Measurements from ENCODE around the gene MRPL40.

MRPL40 gene

DNA sequence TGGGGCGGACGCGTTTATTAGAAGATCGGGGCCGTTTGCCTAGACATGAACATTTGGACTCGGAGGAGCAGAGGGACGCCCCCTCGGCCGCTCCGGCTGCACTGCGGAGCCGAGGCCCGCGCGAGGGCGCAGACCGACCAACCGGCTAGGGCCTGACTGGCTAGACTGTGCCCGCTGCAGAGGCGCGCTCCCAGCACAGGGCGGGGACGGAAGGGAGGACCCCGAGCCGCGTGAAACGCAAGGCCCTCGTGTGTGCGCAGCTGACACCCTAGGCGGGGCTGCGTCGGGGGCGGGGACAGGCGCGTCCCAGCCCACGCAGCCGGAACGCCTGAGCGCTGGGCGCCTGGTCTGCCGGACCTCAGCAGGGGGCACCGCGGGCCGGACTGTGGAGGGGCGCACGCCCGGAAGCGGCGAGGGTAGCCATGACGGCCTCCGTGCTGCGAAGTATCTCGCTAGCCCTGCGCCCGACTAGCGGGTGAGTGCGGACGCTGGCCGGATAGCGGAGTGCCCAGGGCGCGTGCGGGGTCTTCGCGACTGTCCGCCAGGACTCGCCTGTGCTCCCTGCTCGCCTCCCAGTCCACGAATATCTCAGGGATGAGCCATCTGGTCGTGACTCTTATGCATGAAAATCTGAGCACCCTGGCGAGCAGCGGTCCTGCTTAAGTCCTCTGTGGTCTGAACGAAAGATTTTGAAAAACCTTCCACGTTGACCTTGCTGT lies at the start of gene MRPL40:
Gene MRPL40 (plus strand): TSS at position 413 of the 719 bp plus-strand sequence. CDS start 10 bp downstream, at position 423.
- DNase-seq (ENCODE audit: extremely low read depth, low read depth): peak; percentile 77
- TF ChIP-seq, protein P1, sequence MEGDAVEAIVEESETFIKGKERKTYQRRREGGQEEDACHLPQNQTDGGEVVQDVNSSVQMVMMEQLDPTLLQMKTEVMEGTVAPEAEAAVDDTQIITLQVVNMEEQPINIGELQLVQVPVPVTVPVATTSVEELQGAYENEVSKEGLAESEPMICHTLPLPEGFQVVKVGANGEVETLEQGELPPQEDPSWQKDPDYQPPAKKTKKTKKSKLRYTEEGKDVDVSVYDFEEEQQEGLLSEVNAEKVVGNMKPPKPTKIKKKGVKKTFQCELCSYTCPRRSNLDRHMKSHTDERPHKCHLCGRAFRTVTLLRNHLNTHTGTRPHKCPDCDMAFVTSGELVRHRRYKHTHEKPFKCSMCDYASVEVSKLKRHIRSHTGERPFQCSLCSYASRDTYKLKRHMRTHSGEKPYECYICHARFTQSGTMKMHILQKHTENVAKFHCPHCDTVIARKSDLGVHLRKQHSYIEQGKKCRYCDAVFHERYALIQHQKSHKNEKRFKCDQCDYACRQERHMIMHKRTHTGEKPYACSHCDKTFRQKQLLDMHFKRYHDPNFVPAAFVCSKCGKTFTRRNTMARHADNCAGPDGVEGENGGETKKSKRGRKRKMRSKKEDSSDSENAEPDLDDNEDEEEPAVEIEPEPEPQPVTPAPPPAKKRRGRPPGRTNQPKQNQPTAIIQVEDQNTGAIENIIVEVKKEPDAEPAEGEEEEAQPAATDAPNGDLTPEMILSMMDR (IDR thresholded peaks at IDR 0.05; ENCODE audit: low read depth, low read length, missing control alignments): no peak
- peak within 1 kb of the TSS; percentile 95 for H3K4me3 ChIP-seq (replicated peaks; ENCODE audit: low read depth, low read length)

DNA sequence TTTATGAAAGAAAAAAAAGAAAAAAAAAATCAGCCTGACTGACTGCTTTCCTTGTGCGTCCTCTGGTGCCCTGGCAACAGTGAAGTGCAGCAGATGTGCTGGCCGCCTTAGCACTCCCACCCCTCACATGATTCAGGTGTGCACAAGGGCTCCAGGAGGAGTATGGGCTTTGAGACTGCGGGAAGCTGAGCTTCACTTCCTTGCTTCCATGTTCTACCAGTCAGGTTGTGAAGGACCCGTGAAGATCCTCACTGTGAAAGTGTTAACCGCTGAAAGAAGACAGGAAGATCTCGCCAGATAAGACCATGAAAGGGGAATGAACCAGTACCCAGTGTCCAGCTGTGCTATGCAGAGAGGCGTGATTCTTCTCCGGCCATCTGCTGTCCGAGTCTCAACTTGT lies 49.1 kb upstream of the MRPL40 start:
- H3K4me3 ChIP-seq (replicated peaks; ENCODE audit: low read depth, low read length): no peak overlapping the region
- TF ChIP-seq, protein P1 (IDR thresholded peaks at IDR 0.05; ENCODE audit: low read depth, low read length, missing control alignments): no peak
- no peak for DNase-seq (ENCODE audit: extremely low read depth, low read depth)

DNA sequence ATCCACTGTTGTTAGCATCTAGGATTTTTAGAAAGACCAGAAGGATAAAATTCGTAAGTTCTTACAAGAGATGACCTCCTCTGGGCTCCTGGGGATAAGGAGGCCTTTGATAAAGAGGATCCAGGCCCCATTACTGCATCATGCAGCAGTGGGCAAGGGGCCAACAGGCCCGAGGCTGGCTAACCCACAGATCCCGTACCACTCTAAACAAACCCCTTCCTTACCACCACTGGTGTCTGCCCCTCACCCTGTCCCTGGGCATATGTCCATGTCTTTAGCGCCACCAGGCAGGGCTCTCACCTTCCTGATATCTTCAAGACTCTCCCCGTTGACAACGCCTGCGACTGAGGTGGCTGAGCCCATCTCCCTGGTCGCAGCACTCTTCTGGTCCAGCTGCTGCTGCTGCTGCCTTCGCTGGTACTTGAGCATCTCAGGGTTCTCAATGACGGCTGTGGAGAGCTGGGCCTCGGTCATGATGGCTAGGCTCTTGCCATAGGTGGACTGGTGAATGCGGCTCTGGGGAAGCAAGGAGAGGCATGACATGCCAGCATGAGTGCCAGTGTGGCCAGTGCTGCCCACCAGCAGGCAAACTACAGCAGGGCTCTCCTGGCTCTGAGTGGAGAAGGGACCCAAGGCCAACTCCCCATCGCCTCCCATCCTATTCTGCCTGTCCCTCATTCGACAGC lies 47.0 kb upstream of the MRPL40 start:
- DNase-seq (ENCODE audit: extremely low read depth, low read depth): no peak
- H3K4me3 ChIP-seq (replicated peaks; ENCODE audit: low read depth, low read length): no peak overlapping the region
- TF ChIP-seq, protein P1 (IDR thresholded peaks at IDR 0.05; ENCODE audit: low read depth, low read length, missing control alignments): no peak

DNA sequence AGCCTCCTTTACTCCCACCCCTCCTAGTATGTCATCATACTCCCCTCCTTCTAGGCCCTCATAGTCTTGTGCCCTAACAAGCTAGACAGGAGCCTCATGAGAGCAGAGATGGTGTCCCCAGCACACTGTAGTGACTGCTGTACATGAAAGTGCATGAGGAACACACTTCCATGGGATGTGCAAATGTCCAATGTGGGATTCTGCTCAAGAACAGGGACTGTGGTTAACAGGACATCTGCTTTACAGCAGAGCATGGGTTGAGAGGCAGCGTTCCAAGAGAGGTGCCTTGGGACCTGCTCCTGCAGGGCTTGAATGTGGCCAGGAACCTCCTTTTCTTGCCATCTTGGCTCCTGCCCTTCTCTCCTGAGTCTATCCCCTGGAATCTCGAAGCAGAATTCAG lies 46.1 kb upstream of the MRPL40 start:
- H3K4me3 ChIP-seq (replicated peaks; ENCODE audit: low read depth, low read length): no peak overlapping the region
- TF ChIP-seq, protein P1 (IDR thresholded peaks at IDR 0.05; ENCODE audit: low read depth, low read length, missing control alignments): no peak
- no peak for DNase-seq (ENCODE audit: extremely low read depth, low read depth)

DNA sequence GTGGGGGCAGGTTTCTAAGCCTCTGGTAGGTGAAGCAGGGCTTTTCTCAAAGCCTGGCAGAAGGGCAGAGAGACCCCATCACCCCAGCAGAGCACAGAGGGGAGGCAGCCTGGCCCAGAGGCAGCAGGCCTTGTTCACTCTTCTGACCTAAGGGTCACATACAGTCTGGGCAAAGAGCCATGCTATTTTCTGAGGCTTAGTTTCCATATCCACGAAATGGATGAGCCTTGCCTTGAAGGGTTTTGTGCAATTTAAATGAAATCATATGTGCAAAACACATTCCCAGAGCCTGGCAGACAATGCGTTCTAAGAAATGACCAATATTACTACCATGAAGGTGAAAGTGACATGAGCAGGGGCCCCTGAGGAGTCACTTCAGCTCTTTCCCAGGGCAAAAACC lies 45.3 kb upstream of the MRPL40 start:
- TF ChIP-seq, protein P1 (IDR thresholded peaks at IDR 0.05; ENCODE audit: low read depth, low read length, missing control alignments): no peak
- peak; percentile 10 for DNase-seq (ENCODE audit: extremely low read depth, low read depth)
- H3K4me3 ChIP-seq (replicated peaks; ENCODE audit: low read depth, low read length): no peak overlapping the region

DNA sequence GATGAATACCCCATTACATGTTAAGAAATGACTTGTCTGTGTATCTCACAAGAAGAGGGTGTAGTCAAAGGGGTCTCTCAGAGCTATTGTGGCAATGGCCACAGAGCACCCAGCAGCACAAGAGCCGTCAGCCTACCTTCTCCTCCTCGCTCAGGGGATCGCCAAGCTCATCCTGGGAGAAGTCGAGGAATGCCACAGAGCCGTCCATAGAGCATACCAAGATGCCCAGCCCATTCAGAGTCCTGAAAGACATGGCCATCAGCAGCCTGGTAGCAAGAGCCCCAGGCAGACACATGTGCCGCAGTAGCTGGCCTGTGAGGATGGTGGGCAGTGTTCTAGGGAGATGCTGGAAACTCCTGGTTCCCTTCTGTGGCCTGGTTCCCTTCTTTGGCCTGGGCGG lies 44.8 kb upstream of the MRPL40 start:
- no peak overlapping the region for H3K4me3 ChIP-seq (replicated peaks; ENCODE audit: low read depth, low read length)
- TF ChIP-seq, protein P1 (IDR thresholded peaks at IDR 0.05; ENCODE audit: low read depth, low read length, missing control alignments): no peak
- no peak for DNase-seq (ENCODE audit: extremely low read depth, low read depth)

Measured in HFF-Myc (cell line).